IMR-90 (cell line): Measurements from ENCODE around the gene MBLAC2.

ENCODE experiments used
- FOS ChIP-seq: fragments of 150-350 bp; IDR thresholded peaks from 2 replicates; pipeline ENCODE4 v1.6.1; 2016; ENCODE audit warnings: low read depth, low read length
- MAZ ChIP-seq: IDR thresholded peaks from 2 replicates; pipeline ENCODE4 v1.6.1; 2012; ENCODE audit warnings: low read depth, mild to moderate bottlenecking, low read length, improper control_type of control experiment, moderate library complexity, borderline replicate concordance
- MXI1 ChIP-seq: IDR thresholded peaks from 2 replicates; pipeline ENCODE4 v1.6.1; 2012; ENCODE audit warnings: low read depth, mild to moderate bottlenecking, low read length, moderate library complexity, borderline replicate concordance
- POLR2A ChIP-seq: IDR thresholded peaks from 2 replicates; pipeline ENCODE4 v1.6.1; 2012; ENCODE audit warnings: mild to moderate bottlenecking, low read depth, low read length
- RAD21 ChIP-seq: IDR thresholded peaks from 2 replicates; pipeline ENCODE4 v1.6.1; 2012; ENCODE audit warnings: low read length, improper control_type of control experiment
- RCOR1 ChIP-seq: IDR thresholded peaks from 2 replicates; pipeline ENCODE4 v1.6.1; 2012; ENCODE audit warnings: mild to moderate bottlenecking, low read length, improper control_type of control experiment; ENCODE audit not compliant: insufficient replicate concordance
- RFX5 ChIP-seq: IDR thresholded peaks from 2 replicates; pipeline ENCODE4 v1.8.0; 2012; ENCODE audit warnings: low read depth, mild to moderate bottlenecking, low read length, moderate library complexity
- SMC3 ChIP-seq: fragments of 150-350 bp; IDR thresholded peaks from 2 replicates; pipeline ENCODE4 v1.6.1; 2016; ENCODE audit warnings: low read depth, mild to moderate bottlenecking, antibody characterized with exemption, low read length, moderate library complexity
- TF ChIP-seq, protein P1 (sequence below): fragments of 150-350 bp; IDR thresholded peaks from 2 replicates; pipeline ENCODE4 v1.6.1; 2017; ENCODE audit warnings: mild to moderate bottlenecking, antibody characterized with exemption, low read length, low read depth
- TF ChIP-seq, protein P2 (sequence below): conservative IDR thresholded peaks from 2 replicates; pipeline ENCODE4 v1.5.1; 2012; ENCODE audit warnings: mild to moderate bottlenecking, low read depth, low read length, improper control_type of control experiment
- TF ChIP-seq, protein P3 (sequence below): fragments of 150-350 bp; IDR thresholded peaks from 2 replicates; pipeline ENCODE4 v1.6.1; 2016; ENCODE audit warnings: low read depth, mild to moderate bottlenecking, low read length, moderate library complexity, borderline replicate concordance

DNA sequence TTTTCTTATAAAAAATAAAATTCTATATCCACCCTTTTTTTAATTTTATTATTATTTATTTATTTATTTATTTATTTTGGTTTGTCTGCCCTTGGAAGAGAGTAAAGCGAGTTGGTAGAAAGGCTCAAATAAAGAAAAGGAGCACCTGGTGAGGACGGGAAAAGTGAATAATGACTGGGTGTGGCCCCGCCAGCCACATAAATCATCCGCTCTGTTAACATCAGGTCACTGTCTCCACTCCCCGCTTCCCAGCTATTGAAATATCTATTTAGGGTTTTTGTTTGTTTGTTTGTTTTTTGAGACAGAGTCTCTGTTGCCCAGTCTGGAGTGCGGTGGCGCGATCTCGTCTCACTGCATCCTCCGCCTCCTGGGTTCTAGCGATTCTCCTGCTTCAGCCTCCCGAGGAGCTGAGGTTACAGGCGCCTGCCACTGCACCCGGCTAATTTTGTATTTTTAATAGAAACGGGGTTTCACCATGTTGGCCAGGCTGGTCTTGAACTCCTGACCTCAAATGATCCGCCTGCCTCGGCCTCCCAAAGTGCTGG, 937 bp upstream of the MBLAC2 start:
- TF ChIP-seq, protein P1, sequence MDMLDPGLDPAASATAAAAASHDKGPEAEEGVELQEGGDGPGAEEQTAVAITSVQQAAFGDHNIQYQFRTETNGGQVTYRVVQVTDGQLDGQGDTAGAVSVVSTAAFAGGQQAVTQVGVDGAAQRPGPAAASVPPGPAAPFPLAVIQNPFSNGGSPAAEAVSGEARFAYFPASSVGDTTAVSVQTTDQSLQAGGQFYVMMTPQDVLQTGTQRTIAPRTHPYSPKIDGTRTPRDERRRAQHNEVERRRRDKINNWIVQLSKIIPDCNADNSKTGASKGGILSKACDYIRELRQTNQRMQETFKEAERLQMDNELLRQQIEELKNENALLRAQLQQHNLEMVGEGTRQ = no peak
- TF ChIP-seq, protein P2, sequence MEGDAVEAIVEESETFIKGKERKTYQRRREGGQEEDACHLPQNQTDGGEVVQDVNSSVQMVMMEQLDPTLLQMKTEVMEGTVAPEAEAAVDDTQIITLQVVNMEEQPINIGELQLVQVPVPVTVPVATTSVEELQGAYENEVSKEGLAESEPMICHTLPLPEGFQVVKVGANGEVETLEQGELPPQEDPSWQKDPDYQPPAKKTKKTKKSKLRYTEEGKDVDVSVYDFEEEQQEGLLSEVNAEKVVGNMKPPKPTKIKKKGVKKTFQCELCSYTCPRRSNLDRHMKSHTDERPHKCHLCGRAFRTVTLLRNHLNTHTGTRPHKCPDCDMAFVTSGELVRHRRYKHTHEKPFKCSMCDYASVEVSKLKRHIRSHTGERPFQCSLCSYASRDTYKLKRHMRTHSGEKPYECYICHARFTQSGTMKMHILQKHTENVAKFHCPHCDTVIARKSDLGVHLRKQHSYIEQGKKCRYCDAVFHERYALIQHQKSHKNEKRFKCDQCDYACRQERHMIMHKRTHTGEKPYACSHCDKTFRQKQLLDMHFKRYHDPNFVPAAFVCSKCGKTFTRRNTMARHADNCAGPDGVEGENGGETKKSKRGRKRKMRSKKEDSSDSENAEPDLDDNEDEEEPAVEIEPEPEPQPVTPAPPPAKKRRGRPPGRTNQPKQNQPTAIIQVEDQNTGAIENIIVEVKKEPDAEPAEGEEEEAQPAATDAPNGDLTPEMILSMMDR = no peak
- TF ChIP-seq SMC3 = no peak
- no peak for TF ChIP-seq MAZ
- TF ChIP-seq RFX5 = no peak
- TF ChIP-seq POLR2A = no peak
- TF ChIP-seq, protein P3, sequence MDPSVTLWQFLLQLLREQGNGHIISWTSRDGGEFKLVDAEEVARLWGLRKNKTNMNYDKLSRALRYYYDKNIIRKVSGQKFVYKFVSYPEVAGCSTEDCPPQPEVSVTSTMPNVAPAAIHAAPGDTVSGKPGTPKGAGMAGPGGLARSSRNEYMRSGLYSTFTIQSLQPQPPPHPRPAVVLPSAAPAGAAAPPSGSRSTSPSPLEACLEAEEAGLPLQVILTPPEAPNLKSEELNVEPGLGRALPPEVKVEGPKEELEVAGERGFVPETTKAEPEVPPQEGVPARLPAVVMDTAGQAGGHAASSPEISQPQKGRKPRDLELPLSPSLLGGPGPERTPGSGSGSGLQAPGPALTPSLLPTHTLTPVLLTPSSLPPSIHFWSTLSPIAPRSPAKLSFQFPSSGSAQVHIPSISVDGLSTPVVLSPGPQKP = no peak
- no peak for TF ChIP-seq FOS
- no peak for TF ChIP-seq RCOR1
- TF ChIP-seq RAD21 = no peak
- TF ChIP-seq MXI1 = no peak
